ENCODE results near the gene LRRC27.
A peak's percentile ranks its signal among the peaks of the same experiment; 100 is the strongest.

Gene LRRC27

DNA sequence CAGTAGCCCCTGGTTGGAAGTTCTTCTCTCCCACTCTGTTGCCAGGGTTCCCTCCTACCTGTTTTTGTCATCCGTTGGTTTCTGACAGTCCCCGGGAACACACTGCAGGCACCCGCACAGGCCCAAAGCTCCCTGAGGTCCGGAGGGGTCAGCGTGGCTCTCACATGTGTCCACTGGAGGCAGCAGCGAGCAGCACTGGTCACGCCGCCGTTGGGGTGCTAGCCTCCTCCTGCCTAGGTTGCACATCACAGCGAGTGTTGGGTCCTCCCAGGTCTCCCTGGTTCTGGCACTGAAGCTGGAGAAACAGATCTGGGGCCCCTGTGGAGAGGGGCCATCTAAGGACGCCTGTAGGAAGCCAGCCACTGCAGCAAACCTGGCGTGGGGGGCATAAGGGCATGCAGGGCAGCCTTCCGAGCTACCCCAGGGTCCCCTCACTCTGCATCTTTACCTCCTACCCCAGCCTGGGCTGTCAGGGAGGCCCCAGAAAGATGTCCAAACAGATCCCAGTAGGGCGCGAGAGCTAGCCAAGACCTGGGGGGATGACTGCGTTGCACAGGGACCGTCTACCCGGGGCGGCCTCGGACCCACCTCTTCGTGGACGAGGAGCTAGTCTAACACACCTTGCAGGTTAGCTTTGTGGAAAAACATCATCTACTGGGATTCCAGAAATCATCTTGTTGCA is 28.9 kb downstream of the LRRC27 start:
- DNase-seq = peak; percentile 21

DNA sequence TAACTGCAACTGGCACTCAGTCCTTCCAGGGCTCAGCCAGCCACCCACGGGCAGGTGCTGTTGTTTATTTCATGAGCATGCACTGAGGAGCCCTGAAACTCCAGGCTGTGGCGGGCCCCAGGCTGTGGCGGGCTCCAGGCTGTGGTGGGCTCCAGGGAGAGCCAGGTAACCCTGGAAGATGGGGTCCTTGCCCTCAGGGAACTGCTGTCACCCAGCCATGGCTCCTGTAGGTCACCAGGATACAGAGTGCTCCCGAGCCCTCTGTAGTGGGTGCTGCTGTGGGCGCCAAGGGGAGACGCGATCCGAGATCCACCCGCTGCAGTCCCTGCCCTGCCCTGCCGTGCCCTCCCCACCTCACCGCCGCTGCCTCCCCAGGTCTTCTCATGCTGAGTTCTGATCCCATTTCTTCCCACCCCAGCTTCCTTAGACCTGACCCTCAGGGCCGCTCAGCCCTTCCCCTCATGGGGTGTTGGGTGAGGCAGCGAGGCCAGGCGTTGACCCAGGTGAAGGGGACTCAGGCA is 29.6 kb downstream of the LRRC27 start:
- no peak for DNase-seq

DNA sequence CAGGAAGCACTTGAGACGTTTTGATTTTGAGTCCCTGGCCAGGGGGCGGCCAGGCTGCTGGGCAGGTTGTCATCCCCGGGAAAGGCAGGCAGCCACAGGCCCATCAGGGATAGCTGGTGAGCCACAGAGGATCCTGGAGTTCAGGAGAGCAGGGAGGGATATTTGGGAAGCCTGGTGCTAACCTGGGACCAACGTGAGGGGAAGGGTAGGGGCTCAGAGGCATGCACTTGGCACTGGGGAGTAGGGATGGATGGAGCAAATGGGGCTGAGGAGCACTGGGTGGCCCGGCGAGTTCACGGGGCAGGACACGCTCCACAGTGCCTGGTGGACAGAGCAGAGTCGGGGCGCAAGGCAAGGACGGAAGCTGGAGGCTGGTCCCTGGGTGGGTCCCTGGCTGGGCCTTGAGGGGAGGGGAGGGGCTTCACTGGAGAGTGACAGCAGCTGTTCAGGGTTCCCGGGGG is 30.2 kb downstream of the LRRC27 start:
- DNase-seq = no peak

DNA sequence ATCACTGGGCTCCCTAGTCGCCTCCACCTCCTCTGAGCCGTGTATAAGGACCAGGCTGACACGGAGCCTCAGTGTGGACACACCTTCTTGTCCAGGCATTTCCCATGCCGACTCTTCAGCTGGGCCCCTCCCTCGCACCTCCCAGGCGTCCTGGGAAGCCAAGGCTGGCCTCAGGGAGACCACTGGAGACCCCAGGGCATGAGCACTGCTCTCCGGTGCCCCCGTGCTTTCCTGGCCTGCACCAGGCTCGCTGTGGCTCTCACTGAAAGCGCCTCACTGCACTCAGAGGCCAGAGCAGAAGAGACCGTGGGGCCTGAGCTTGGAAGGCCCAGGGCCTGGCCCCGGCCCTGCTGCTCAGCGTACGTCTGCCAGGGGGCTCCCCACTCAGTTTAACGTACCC is 31.4 kb downstream of the LRRC27 start:
- no peak for DNase-seq

DNA sequence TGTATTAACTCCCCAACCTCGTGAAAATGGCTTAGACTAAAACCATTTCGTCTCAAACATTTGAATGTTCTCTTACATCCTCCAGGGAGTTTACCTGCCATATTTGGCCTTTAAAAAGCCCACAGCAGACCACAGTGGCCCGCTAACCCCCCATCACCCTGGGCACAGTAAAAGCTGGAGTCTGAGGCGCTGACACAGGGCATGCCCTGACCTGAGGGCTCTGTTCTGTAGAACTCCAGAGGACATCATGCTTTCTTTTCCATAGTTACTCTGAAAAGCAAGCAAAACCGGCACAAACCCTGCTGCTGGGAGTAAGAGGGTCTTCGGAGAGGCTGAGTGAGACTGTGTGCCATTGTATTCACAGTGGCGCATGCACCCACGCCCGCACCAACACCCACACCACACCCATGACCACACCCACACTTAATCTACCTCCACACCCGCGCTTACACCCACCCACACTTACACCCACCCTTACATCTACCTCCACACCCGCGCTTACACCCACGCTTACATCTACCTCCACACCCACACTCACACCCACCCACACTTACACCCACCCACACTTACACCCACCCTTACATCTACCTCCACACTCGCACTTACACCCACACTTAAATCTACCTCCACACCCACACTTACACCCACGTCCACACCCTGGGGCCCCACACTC is 32.1 kb downstream of the LRRC27 start:
- DNase-seq = no peak

DNA sequence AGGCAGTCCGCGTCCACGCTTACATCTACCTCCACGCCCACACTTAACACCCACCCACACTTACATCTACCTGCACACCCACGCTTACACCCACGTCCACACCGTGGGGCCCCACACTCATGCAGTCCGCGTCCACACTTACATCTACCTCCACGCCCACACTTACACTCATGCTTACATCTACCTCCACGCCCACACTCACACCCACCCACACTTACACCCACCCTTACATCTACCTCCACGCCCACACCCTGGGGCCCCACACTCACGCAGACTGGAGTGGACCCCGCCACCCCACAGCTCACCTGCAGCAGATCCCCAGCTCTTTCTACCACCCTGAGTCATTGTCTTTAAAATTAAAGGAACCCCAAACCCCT is 32.6 kb downstream of the LRRC27 start:
- no peak for DNase-seq

DNA sequence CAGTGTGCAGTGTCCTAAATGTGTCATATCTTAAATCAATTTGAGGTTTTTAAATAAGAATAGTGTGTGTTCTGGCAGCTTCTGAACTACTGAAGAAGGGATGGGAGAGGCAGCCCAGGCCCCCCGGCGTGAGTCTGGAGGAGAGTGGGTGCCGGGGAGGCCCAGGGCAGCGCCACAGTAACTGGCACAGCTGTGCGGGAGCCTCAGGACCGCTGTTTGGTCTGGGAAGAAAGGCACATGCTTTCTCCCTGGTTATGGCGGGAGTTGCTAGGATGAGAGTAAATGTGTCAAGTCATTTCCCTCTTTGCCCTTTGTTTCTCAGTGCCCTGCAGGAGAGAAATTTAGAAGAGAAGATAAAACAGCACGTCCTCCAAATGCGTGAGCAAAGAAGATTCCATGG is 33.1 kb downstream of the LRRC27 start:
- no peak for DNase-seq

DNA sequence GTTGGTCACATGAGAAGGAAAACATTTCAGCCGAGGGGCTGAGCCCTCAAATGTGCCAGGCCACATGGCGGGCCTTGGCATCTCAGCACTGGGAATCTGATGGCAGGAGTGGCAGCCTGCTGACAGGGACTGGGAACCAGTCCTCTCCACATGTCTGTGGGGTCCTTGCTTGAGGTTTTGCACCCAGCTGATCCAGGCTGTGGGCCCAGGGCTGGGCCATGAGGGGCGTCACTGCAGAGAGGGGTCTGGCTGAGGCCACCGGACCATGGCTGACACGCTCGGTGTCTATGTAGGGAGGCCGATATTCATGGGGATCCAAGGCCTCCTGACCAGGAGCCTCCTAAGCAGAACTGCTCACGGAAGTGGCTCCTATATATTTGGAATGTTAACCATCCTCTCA is 34.0 kb downstream of the LRRC27 start:
- no peak for DNase-seq

DNA sequence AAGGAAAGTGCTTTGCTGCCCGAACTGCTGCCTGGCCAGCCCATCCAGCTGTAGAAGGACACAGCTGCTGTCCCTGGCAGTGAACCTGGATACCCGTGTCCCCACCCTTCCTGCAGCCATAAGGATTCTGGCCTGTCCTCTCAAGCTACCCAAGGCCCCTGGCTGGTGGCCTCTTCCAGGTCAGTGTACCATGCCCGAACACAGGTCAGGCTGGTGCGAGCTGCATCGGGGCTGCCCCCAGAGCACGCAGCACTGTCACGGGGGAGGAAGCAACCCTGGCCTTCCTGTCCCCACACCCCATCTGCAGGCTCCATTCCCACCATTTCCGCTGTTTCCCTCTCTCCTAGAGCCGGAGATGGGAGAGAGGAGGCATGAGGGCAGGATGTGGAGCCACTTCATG is 34.5 kb downstream of the LRRC27 start:
- DNase-seq = no peak

DNA sequence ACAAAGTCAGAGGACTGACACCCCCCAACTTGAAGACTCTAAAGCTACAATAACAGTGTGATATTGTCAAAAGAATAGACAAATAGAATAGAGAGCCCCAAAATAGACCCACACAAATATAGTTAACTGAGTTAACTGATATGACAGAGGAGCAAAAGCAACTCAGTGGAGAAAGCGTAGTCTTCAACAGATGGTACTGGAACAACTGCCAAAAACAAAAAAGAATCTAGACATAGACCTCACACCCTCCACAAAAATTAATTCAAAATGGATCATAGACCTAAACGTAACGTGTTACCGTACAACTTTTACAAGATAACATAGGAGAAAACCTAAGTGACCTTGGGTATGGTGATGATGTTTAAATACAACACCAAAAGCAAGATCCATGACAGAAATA is 36.4 kb downstream of the LRRC27 start:
- no peak for DNase-seq

DNA sequence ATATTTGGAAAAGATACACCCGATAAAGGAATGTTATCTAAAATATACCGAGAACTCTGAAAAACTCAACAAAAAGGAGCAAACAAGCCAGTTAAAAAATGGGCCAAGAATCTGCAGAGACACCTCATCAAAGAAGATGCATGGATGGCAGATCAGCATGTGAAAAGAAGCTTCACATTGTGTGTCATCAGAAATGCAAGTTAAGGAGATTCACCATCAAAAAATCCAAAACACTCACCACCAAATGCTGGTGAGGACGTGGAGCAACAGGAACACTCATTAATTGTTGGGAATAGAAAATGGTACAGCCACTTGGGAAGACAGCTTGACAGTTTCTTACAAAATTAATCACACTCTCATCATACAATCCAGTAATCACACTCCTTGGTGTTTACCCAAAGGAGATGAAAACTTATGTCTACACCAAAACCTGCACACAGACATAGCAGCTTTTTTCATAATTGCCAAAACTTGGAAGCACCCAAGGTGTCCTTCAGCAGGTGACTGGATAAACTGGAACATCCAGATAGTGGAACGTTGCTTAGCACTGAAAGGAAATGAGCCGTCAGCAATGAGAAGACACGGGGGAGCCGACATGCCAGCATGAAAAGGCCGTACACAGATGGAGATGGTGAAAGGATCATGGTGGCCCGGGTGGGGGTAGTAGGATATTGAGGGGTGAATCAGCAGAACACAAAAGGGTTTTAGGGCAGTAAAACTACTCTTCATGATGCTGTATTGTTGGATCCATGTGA is 37.1 kb downstream of the LRRC27 start:
- no peak for DNase-seq

DNA sequence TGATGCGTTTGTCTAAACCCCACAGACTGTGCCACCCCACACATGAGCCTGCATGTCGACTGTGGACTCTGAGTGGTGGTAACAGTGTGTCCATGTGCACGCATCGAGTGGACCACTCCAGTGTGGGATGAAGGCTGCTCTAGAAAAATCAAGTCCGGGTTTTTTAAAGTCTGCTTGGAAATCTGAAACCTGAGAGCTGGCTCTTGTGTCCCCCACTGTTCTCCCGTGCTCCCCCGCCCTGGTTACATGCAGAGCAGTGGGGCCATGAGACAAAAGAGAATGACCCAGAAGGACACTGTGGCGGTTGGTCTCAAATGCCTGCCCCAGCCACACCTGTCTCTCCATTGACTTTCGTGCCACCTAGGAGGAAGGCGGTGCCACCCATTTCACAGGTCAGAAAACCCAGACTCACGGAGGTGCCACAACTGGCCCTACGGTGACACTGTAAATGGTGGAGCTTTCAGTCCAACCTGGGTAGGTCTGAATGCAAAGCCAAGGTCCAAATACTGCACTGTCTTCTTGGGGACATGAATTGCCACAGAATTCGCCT is 37.7 kb downstream of the LRRC27 start:
- DNase-seq = no peak

DNA sequence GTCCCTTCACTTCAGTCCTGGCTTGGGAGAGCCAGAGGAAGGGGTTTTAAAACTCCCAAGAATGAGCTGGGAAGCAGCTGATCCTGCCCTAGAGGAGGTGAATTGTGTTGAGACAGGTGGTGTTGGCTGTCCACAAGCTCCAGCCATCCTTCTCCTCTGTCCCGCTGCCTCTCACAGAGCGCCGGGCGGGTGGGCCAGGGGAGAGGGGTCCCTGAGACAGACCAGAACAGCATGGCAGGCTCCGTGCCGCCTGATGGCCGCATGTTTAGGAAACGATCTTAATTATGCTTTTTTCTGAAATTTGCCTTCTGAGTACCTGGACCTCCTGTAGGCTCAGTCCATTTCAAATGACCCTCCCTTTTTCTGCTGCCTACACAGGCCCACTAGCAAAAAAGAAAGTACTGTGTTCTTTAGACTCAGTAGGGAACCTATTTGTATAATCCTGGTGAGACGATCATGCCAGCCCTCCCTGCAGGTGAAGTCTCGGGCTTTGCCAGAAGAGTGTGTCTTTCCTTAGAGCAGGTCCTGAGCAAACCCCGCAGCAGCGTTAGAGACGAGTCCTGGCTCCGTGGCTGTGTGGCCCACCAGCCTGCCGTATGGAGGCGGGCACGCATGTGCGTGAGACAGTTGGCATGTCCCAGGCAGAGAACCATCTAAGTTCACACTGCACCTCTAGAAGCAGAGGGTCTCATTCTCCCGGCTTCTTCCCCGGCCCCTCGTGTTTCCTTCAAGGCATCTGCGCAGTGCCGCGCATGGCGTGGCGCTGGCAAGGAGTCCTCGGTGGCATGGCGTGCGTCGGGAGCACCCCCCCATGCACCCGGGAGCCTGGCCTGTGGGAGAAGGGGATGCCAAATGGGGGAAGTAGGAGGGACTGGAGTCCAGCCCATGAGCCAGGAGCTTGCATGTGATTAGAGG is 38.7 kb downstream of the LRRC27 start:
- no peak for DNase-seq

DNA sequence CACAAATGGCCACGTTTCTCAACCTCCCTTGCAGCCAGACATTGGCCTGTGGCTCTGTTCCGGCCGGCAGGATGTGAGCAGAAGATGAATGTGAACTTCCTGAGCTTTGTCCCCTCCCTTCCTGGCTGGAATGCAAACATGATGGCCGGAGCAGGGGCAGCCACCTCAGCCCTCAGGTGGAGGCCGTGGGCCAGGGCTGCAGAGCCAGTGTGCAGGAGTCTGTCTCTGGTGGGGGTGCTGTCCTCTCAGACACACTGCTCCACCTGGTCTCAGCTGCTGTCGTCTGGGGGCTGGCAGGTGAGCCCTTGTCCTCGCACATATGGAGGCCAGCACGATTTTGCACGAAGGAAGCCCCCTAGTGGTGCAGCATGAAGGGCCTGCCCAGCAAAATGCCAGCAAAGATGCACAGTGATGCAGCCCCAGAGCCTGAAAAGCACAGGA is 39.7 kb downstream of the LRRC27 start:
- DNase-seq = no peak

DNA sequence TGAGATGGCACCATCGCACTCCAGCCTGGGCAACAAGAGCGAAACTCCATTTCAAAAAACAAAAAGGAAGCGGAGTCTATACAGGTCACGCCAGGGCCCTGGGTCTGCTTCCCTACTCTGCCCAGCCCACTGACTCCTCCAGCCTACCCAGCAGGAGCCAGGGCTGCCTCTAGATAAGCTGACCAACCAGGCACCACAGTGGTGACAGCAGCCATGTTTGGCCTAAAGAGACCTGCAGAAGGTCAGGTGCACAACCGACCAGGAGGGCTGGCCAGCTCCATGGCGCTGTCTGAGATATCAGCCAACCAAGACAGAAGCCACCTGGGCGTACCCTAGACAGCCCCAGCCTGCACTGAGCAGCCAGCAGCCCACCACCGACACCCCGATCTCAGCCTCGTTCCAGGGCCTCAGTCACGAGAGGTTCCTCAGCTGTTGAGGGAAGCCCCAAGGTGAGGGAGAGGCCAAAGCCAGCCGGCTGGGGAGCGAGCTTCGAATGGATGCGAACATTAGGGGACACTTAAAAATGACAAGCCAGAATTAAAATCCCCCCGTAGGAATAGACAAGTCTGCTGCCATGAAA is 40.6 kb downstream of the LRRC27 start:
- no peak for DNase-seq

DNA sequence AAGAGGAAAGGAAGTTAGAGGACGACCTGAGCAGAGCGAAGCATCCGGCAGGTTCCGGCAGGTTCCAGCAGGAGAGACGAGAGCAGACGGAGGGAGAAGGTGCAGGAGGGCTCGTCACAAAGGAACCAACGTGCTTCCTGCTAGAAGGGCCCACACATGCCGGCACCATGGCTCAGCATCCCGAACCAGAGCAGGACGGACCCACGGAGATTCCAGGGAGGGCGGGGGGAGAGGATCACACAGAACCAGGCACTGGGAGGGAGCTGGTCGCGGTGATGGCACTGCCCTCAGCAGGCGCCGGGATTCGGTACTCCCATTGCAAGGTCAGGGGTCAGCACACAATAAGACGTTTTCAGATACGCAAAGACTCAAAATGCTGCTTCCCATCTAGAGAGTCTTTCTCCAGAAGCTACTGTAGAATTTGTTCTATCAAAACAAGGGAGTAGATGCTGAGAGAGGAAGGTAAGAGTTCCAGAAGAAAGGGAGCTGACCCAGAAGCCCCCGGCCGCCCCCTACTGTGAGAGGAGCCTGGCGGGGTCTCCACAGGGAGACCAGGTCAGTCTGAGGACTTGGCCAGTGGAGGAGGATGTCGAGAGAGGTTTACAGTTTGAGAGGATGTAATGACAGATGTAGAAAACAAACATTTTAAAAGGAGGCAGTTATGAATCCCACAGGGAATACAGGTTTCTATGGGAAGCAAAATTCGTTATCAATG is 41.4 kb downstream of the LRRC27 start:
- DNase-seq = no peak

DNA sequence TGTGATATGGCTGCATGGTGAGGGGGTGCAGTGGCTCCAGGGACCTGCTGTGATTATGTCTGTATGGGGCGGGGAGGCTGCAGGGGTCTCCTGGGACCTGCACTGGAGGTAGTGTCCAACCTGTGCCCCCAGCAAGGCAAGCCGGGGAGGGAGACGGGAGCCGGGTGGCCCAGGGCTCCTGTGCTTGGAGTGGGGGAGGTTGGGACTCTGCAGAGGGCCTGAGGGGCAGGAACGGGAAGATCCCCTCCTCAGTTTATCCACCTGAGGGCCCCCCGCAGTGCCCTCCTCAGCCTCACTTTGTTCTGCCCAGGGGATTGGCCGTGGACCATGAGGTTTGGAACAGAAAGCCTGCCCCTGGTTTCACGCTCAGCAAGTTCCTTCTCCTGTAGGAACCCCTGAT is 42.2 kb downstream of the LRRC27 start:
- DNase-seq = no peak

DNA sequence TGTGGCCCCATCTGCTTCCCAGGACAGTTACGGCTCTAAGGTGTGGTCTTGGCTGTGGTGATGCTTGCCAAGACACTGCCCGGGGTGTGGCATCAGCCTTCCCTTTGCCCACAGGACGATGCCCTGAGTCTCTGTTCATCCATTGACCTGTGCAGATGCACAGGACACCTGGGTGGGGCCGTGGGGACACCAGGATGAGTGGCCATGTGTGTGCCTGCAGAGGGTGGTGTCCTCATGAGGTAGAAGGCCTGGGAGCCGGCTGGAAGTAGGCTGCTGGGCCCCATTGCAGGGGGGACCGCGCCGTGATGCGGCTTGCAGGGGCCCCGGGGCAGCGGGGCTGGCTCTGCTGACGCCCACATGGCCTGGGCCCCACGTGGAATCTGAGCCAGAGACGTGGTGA is 42.6 kb downstream of the LRRC27 start:
- no peak for DNase-seq

DNA sequence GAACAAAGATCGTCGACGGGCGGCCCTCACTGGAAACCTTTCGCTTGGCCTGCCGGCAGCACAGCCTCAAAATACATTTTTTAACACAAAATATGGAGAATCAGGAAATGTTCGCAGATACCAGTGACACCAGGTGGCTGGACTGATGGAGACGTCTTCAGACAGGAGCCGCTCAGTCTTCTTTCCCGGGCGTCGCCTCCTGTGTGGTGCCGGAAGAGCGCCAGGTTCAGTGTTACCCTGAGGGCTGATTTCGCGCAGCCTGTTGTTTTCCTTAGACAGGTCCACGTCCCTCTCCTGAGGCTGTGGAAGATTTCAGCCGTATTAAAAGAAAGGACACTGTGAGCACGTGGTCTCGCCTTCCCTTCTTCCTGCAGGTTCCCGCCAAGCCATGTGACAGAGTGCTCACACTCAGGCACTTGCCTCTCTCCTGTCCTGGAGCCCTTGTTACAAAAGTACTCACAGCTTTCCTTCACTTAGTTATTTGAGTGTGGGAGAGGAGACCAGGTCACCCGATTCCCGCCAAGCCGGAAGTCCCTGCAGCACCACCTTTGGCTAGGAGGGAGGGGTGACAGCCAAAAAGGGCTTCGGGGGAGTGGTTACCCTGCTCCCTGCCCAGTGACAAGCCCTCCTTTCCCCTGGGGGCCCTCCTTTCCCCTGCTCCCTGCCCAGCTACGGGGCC is 43.3 kb downstream of the LRRC27 start:
- DNase-seq = no peak

DNA sequence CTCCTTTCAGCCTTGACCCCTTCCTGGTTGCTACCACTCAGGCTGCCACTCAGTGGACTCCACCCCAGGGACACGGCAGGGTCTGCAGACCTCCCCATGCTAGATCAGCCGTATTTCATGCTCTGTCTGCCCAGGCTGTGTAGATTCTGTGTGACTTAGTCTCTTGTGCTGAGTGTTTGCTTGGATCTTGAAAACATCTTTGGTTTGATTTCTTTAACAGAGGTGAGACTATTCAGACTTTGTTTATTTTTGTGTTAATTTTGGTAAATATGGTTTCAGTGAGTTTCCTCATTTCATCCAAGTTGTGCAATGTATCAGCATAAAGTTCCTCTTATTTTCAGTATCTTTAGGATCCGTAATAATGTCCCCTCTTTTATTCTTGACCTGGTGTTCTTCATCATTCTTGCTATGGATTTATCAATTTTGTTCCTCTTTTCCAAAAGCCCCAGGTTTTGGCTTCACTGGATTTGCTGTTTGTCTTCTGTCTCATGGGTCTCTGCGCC is 43.9 kb downstream of the LRRC27 start:
- no peak for DNase-seq

Measured in CD4-positive, alpha-beta T cell treated with Interleukin-21 for 1 hour (primary cell).